Measurements from ENCODE around the gene NDUFB8.

Gene NDUFB8

GRCh38 chr10:100507357-100507732, 22.3 kb downstream of the NDUFB8 start:
- DNase-seq (ENCODE audit: low read depth in 2 of 2) = no peak

GRCh38 chr10:100506596-100507356, 22.9 kb downstream of the NDUFB8 start:
- peak in 1 of 2 experiments; percentile 36 for DNase-seq (ENCODE audit: low read depth in 2 of 2)

GRCh38 chr10:100505164-100505563, 24.5 kb downstream of the NDUFB8 start:
- no peak for DNase-seq (ENCODE audit: low read depth in 2 of 2)

GRCh38 chr10:100504096-100504495, 25.6 kb downstream of the NDUFB8 start:
- peak in 1 of 2 experiments; percentile 56 for DNase-seq (ENCODE audit: low read depth in 2 of 2)

GRCh38 chr10:100502926-100503494, 26.7 kb downstream of the NDUFB8 start:
- peak in 1 of 2 experiments; percentile 11 for DNase-seq (ENCODE audit: low read depth in 2 of 2)

- DNase-seq (ENCODE audit: low read depth in 2 of 2) = no peak
Observed at GRCh38 chr10:100501423-100501822, 28.2 kb downstream of the NDUFB8 start.

- no peak for DNase-seq (ENCODE audit: low read depth in 2 of 2)
Observed at GRCh38 chr10:100498059-100498458, 31.6 kb downstream of the NDUFB8 start.

- no peak for DNase-seq (ENCODE audit: low read depth in 2 of 2)
Observed at GRCh38 chr10:100496567-100496966, 33.1 kb downstream of the NDUFB8 start.

GRCh38 chr10:100490531-100490930, 39.1 kb downstream of the NDUFB8 start:
- no peak for DNase-seq (ENCODE audit: low read depth in 2 of 2)

GRCh38 chr10:100489396-100489795, 40.3 kb downstream of the NDUFB8 start:
- DNase-seq (ENCODE audit: low read depth in 2 of 2) = no peak

GRCh38 chr10:100487529-100487928, 42.1 kb downstream of the NDUFB8 start:
- no peak for DNase-seq (ENCODE audit: low read depth in 2 of 2)

- DNase-seq (ENCODE audit: low read depth in 2 of 2) = no peak
Observed at GRCh38 chr10:100485801-100486495, 43.7 kb downstream of the NDUFB8 start.

- no peak for DNase-seq (ENCODE audit: low read depth in 2 of 2)
Observed at GRCh38 chr10:100485366-100485765, 44.3 kb downstream of the NDUFB8 start.

GRCh38 chr10:100483876-100484666, 45.6 kb downstream of the NDUFB8 start:
- no peak for DNase-seq (ENCODE audit: low read depth in 2 of 2)

GRCh38 chr10:100482834-100483185, 46.9 kb downstream of the NDUFB8 start:
- DNase-seq (ENCODE audit: low read depth in 2 of 2) = no peak

GRCh38 chr10:100482181-100482833, 47.4 kb downstream of the NDUFB8 start:
- no peak for DNase-seq (ENCODE audit: low read depth in 2 of 2)

GRCh38 chr10:100481462-100482081, 48.1 kb downstream of the NDUFB8 start:
- peak in 1 of 2 experiments; percentile 51 for DNase-seq (ENCODE audit: low read depth in 2 of 2)

GRCh38 chr10:100480002-100480401, 49.7 kb downstream of the NDUFB8 start:
- no peak for DNase-seq (ENCODE audit: low read depth in 2 of 2)

- no peak for DNase-seq (ENCODE audit: low read depth in 2 of 2)
Observed at GRCh38 chr10:100479037-100479436, 50.6 kb downstream of the NDUFB8 start.

- no peak for DNase-seq (ENCODE audit: low read depth in 2 of 2)
Observed at GRCh38 chr10:100477970-100478369, 51.7 kb downstream of the NDUFB8 start.

Data from fibroblast of skin of left quadriceps (primary cell).